ENCODE results near the gene ABI1.

The ABI1 gene

GRCh38 chr10:26824015-26824690, 36.6 kb downstream of the ABI1 start:
- H3K36me3 ChIP-seq (ENCODE audit: control insufficient read depth, insufficient read depth, low read length): peaks cover 6% of the 10 kb centered on the region
- H3K4me1 ChIP-seq (ENCODE audit: control insufficient read depth, insufficient read depth, low read length, poor library complexity, severe bottlenecking): no peaks in the 10 kb centered on the region
- no peak overlapping the region for H3K27ac ChIP-seq (ENCODE audit: low read depth, low read length, severe bottlenecking)
- no peaks in the 10 kb centered on the region for H3K9me3 ChIP-seq (ENCODE audit: control insufficient read depth, low read length)
- WGBS, 2 experiments (ENCODE audit: insufficient coverage in 2 of 2): 60 to 86% methylated on average over 1 of the region's 1 CpG
- H3K4me3 ChIP-seq (ENCODE audit: extremely low read depth, insufficient read depth, low read length, poor library complexity, severe bottlenecking): no peak overlapping the region

GRCh38 chr10:26821699-26822570, 38.8 kb downstream of the ABI1 start:
- Histone ChIP-seq H3K4me3 (ENCODE audit: extremely low read depth, insufficient read depth, low read length, poor library complexity, severe bottlenecking) (no peak overlapping the region), H3K9me3 (ENCODE audit: control insufficient read depth, low read length) (no peaks in the 10 kb centered on the region), H3K4me1 (ENCODE audit: control insufficient read depth, insufficient read depth, low read length, poor library complexity, severe bottlenecking) (no peaks in the 10 kb centered on the region), H3K27ac (ENCODE audit: low read depth, low read length, severe bottlenecking) (no peak overlapping the region), H3K36me3 (ENCODE audit: control insufficient read depth, insufficient read depth, low read length) (peaks cover 8% of the 10 kb centered on the region)
- WGBS, 2 experiments (ENCODE audit: insufficient coverage in 2 of 2): 88 to 89% methylated on average over 1 to 2 of the region's 3 CpGs

- Histone ChIP-seq H3K4me1 (ENCODE audit: control insufficient read depth, insufficient read depth, low read length, poor library complexity, severe bottlenecking) (no peaks in the 10 kb centered on the region), H3K9me3 (ENCODE audit: control insufficient read depth, low read length) (no peaks in the 10 kb centered on the region), H3K36me3 (ENCODE audit: control insufficient read depth, insufficient read depth, low read length) (peaks cover 4% of the 10 kb centered on the region), H3K27ac (ENCODE audit: low read depth, low read length, severe bottlenecking) (no peak overlapping the region), H3K4me3 (ENCODE audit: extremely low read depth, insufficient read depth, low read length, poor library complexity, severe bottlenecking) (no peak overlapping the region)
- 100% methylated on average over 1 of the region's 2 CpGs; no CpG with 5 or more reads in 1 of the 2 experiments for WGBS, 2 experiments (ENCODE audit: insufficient coverage in 2 of 2)
Observed at GRCh38 chr10:26815500-26815899, 45.3 kb downstream of the ABI1 start.

GRCh38 chr10:26810435-26811026, 50.2 kb downstream of the ABI1 start:
- H3K27ac ChIP-seq (ENCODE audit: low read depth, low read length, severe bottlenecking): no peak overlapping the region
- no peak overlapping the region for H3K4me3 ChIP-seq (ENCODE audit: extremely low read depth, insufficient read depth, low read length, poor library complexity, severe bottlenecking)
- H3K4me1 ChIP-seq (ENCODE audit: control insufficient read depth, insufficient read depth, low read length, poor library complexity, severe bottlenecking): peaks cover 8% of the 10 kb centered on the region
- no peaks in the 10 kb centered on the region for H3K9me3 ChIP-seq (ENCODE audit: control insufficient read depth, low read length)
- H3K36me3 ChIP-seq (ENCODE audit: control insufficient read depth, insufficient read depth, low read length): no peaks in the 10 kb centered on the region
- 95% methylated on average over 3 of the region's 7 CpGs; no CpG with 5 or more reads in 1 of the 2 experiments for WGBS, 2 experiments (ENCODE audit: insufficient coverage in 2 of 2)

GRCh38 chr10:26809973-26810372, 50.8 kb downstream of the ABI1 start:
- no peaks in the 10 kb centered on the region for H3K36me3 ChIP-seq (ENCODE audit: control insufficient read depth, insufficient read depth, low read length)
- H3K4me3 ChIP-seq (ENCODE audit: extremely low read depth, insufficient read depth, low read length, poor library complexity, severe bottlenecking): no peak overlapping the region
- H3K9me3 ChIP-seq (ENCODE audit: control insufficient read depth, low read length): no peaks in the 10 kb centered on the region
- no CpG with 5 or more reads among the region's 1 CpG for WGBS, 2 experiments (ENCODE audit: insufficient coverage in 2 of 2)
- H3K4me1 ChIP-seq (ENCODE audit: control insufficient read depth, insufficient read depth, low read length, poor library complexity, severe bottlenecking): peaks cover 12% of the 10 kb centered on the region
- H3K27ac ChIP-seq (ENCODE audit: low read depth, low read length, severe bottlenecking): no peak overlapping the region

- Histone ChIP-seq H3K27ac (ENCODE audit: low read depth, low read length, severe bottlenecking) (no peak overlapping the region), H3K4me3 (ENCODE audit: extremely low read depth, insufficient read depth, low read length, poor library complexity, severe bottlenecking) (no peak overlapping the region), H3K36me3 (ENCODE audit: control insufficient read depth, insufficient read depth, low read length) (no peaks in the 10 kb centered on the region), H3K9me3 (ENCODE audit: control insufficient read depth, low read length) (no peaks in the 10 kb centered on the region), H3K4me1 (ENCODE audit: control insufficient read depth, insufficient read depth, low read length, poor library complexity, severe bottlenecking) (peaks cover 23% of the 10 kb centered on the region)
- WGBS, 2 experiments (ENCODE audit: insufficient coverage in 2 of 2): 84 to 97% methylated on average over 3 to 4 of the region's 4 CpGs
Observed at GRCh38 chr10:26807532-26807931, 53.2 kb downstream of the ABI1 start.

GRCh38 chr10:26806557-26806956, 54.2 kb downstream of the ABI1 start:
- no peaks in the 10 kb centered on the region for H3K36me3 ChIP-seq (ENCODE audit: control insufficient read depth, insufficient read depth, low read length)
- WGBS, 2 experiments (ENCODE audit: insufficient coverage in 2 of 2): no CpG with 5 or more reads among the region's 1 CpG
- H3K4me3 ChIP-seq (ENCODE audit: extremely low read depth, insufficient read depth, low read length, poor library complexity, severe bottlenecking): no peak overlapping the region
- no peak overlapping the region for H3K27ac ChIP-seq (ENCODE audit: low read depth, low read length, severe bottlenecking)
- H3K9me3 ChIP-seq (ENCODE audit: control insufficient read depth, low read length): no peaks in the 10 kb centered on the region
- peaks cover 25% of the 10 kb centered on the region for H3K4me1 ChIP-seq (ENCODE audit: control insufficient read depth, insufficient read depth, low read length, poor library complexity, severe bottlenecking)

GRCh38 chr10:26805567-26806245, 55.1 kb downstream of the ABI1 start:
- peaks cover 25% of the 10 kb centered on the region for H3K4me1 ChIP-seq (ENCODE audit: control insufficient read depth, insufficient read depth, low read length, poor library complexity, severe bottlenecking)
- H3K9me3 ChIP-seq (ENCODE audit: control insufficient read depth, low read length): no peaks in the 10 kb centered on the region
- H3K4me3 ChIP-seq (ENCODE audit: extremely low read depth, insufficient read depth, low read length, poor library complexity, severe bottlenecking): no peak overlapping the region
- 93 to 100% methylated on average over 2 of the region's 2 CpGs for WGBS, 2 experiments (ENCODE audit: insufficient coverage in 2 of 2)
- H3K36me3 ChIP-seq (ENCODE audit: control insufficient read depth, insufficient read depth, low read length): no peaks in the 10 kb centered on the region
- H3K27ac ChIP-seq (ENCODE audit: low read depth, low read length, severe bottlenecking): peak overlapping the region; percentile 56

GRCh38 chr10:26804418-26805393, 56.1 kb downstream of the ABI1 start:
- WGBS, 2 experiments (ENCODE audit: insufficient coverage in 2 of 2): 86 to 100% methylated on average over 1 to 2 of the region's 4 CpGs

More at GRCh38 chr10:26804418-26805393, 56.1 kb downstream of the ABI1 start:
- Histone ChIP-seq H3K4me1 (ENCODE audit: control insufficient read depth, insufficient read depth, low read length, poor library complexity, severe bottlenecking) (peaks cover 25% of the 10 kb centered on the region), H3K27ac (ENCODE audit: low read depth, low read length, severe bottlenecking) (peak overlapping the region; percentile 56), H3K36me3 (ENCODE audit: control insufficient read depth, insufficient read depth, low read length) (no peaks in the 10 kb centered on the region), H3K4me3 (ENCODE audit: extremely low read depth, insufficient read depth, low read length, poor library complexity, severe bottlenecking) (no peak overlapping the region), H3K9me3 (ENCODE audit: control insufficient read depth, low read length) (no peaks in the 10 kb centered on the region)

Measured in mesodermal cell (in vitro differentiated cells).